ENCODE data around the gene NDUFC2.
"Not testable (repeated sequence)": the region's sequence is repeated elsewhere in the genome, so short reads cannot be mapped to it uniquely, and the experiment has no call there.

DNA sequence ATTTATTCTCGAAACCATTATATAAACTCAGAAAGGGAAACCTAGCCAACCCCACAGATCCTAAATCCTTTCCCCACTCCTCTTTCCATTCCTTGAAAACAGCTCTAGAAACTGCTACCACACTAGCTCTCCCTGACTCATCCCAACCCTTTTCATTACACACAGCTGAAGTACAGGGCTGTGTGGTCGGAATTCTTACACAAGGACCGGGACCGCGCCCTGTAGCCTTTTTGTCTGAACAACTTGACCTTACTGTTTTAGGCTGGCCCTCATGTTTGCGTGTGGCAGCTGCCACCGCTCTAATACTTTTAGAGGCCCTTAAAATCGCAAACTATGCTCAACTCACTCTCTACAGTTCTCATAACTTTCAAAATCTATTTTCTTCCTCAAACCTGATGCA, 4.8 kb upstream of the NDUFC2 start:
- TF ChIP-seq, protein P1, sequence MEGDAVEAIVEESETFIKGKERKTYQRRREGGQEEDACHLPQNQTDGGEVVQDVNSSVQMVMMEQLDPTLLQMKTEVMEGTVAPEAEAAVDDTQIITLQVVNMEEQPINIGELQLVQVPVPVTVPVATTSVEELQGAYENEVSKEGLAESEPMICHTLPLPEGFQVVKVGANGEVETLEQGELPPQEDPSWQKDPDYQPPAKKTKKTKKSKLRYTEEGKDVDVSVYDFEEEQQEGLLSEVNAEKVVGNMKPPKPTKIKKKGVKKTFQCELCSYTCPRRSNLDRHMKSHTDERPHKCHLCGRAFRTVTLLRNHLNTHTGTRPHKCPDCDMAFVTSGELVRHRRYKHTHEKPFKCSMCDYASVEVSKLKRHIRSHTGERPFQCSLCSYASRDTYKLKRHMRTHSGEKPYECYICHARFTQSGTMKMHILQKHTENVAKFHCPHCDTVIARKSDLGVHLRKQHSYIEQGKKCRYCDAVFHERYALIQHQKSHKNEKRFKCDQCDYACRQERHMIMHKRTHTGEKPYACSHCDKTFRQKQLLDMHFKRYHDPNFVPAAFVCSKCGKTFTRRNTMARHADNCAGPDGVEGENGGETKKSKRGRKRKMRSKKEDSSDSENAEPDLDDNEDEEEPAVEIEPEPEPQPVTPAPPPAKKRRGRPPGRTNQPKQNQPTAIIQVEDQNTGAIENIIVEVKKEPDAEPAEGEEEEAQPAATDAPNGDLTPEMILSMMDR (IDR thresholded peaks at IDR 0.05; ENCODE audit: poor library complexity, severe bottlenecking): not testable (repeated sequence)
- not testable (repeated sequence) for TF ChIP-seq EZH2 (IDR thresholded peaks at IDR 0.05; ENCODE audit: borderline replicate concordance, insufficient read depth, low read length, poor library complexity, severe bottlenecking); POLR2AphosphoS5 (IDR thresholded peaks at IDR 0.05); EP300 (conservative IDR thresholded peaks at IDR 0.05; ENCODE audit: poor library complexity, severe bottlenecking); MXI1 (conservative IDR thresholded peaks at IDR 0.05; ENCODE audit: poor library complexity, severe bottlenecking); TAF1 (IDR thresholded peaks at IDR 0.05; ENCODE audit: low read depth); RAD21 (conservative IDR thresholded peaks at IDR 0.05)
- TF ChIP-seq, protein P2, sequence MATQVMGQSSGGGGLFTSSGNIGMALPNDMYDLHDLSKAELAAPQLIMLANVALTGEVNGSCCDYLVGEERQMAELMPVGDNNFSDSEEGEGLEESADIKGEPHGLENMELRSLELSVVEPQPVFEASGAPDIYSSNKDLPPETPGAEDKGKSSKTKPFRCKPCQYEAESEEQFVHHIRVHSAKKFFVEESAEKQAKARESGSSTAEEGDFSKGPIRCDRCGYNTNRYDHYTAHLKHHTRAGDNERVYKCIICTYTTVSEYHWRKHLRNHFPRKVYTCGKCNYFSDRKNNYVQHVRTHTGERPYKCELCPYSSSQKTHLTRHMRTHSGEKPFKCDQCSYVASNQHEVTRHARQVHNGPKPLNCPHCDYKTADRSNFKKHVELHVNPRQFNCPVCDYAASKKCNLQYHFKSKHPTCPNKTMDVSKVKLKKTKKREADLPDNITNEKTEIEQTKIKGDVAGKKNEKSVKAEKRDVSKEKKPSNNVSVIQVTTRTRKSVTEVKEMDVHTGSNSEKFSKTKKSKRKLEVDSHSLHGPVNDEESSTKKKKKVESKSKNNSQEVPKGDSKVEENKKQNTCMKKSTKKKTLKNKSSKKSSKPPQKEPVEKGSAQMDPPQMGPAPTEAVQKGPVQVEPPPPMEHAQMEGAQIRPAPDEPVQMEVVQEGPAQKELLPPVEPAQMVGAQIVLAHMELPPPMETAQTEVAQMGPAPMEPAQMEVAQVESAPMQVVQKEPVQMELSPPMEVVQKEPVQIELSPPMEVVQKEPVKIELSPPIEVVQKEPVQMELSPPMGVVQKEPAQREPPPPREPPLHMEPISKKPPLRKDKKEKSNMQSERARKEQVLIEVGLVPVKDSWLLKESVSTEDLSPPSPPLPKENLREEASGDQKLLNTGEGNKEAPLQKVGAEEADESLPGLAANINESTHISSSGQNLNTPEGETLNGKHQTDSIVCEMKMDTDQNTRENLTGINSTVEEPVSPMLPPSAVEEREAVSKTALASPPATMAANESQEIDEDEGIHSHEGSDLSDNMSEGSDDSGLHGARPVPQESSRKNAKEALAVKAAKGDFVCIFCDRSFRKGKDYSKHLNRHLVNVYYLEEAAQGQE (IDR thresholded peaks at IDR 0.05; ENCODE audit: borderline replicate concordance): not testable (repeated sequence)
